Measurements from ENCODE around the gene MBLAC2.

Gene MBLAC2

GRCh38 chr5:90446961-90447360 is 27.6 kb downstream of the MBLAC2 start:
- no peak for DNase-seq

DNA sequence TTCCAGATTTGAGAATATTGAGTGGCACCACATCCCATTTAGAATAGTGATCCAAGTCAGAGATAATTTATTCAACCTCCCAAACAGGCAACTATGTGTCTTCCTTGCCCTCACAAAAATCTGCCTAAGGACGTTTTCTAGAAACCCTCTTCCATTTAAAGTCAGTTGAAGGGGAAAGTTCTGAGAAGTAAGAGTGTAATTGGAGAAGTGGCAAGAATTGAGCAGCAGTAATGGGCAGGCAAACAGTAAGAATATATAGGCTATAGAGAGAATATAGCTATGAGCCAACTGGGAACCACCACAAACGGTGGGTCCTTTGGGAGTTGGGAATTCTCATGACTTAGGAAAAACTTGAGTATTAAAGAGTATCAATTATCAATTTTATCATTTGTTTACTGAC is 33.9 kb downstream of the MBLAC2 start:
- DNase-seq: no peak

- DNase-seq: no peak
These were observed 36.5 kb downstream of the MBLAC2 start for GRCh38 chr5:90438100-90438499.

DNA sequence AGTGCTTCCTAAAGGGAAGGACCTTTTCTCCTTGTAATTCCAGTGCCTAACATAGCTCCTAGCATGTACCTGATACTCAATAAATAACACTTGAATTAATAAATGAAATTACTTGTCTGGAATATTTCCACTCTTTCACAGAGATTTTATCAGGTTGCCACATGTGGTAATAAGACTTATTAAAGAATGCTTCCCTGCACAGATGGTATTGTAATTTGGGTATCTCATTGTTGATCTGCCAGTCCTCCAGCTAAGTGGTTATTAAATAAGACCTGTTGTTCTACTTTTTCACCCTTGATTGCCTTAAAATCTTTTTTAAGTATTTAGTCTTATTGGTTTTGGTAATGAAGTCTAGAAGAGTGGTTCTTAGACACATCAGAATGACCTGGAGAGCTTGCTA is 36.9 kb downstream of the MBLAC2 start:
- DNase-seq: no peak

DNA sequence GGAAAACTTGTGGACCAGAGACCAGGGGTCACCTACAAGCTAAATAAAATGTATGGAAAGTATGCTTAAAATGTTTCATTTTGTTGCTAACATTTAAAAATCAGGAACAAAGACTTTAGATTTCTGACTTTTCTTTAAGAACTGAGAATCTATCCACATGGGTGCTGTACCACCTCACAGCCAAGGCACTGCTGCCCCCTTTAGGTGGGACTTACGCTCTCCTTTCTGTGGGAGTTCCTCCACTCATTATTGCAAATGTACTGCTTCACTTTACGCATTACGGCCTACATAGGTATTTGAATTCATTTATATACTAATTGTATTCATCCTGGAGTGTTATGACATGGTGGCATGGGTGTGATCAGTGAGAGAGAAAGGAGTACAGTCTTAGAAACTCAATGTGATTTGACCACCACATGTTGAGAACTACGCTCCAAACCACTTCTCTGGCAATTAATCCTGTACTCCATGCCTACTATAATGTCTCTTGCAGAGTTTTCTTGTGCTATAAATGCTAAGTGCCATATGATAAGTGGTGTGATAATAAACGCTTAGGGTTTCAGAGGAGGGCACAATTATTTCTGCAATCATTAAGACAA is 40.4 kb downstream of the MBLAC2 start:
- no peak for DNase-seq

- DNase-seq: no peak
These were observed 50.3 kb downstream of the MBLAC2 start for GRCh38 chr5:90424245-90424644.

GRCh38 chr5:90421136-90421535 is 53.4 kb downstream of the MBLAC2 start:
- no peak for DNase-seq

DNA sequence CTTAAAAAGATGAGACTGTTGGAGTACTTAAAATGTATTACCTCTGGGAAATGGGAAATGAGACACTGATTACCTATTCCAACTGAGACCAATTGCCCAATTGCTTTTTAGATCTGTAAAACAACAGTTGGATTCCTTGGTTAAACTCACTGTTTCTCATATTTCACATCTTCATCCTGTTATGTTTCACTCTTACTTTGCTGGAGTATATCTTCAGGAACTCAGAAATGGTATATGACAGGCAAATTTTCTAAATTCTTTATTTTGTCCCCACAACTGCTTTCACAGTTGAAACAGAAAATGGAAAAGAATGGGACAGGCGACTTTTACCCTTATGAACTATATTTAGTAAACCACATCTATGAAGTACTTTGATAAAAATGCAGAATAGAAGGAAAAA is 56.4 kb downstream of the MBLAC2 start:
- DNase-seq: no peak

- peak; percentile 59 for DNase-seq
These were observed 64.3 kb downstream of the MBLAC2 start for GRCh38 chr5:90410178-90410762.

DNA sequence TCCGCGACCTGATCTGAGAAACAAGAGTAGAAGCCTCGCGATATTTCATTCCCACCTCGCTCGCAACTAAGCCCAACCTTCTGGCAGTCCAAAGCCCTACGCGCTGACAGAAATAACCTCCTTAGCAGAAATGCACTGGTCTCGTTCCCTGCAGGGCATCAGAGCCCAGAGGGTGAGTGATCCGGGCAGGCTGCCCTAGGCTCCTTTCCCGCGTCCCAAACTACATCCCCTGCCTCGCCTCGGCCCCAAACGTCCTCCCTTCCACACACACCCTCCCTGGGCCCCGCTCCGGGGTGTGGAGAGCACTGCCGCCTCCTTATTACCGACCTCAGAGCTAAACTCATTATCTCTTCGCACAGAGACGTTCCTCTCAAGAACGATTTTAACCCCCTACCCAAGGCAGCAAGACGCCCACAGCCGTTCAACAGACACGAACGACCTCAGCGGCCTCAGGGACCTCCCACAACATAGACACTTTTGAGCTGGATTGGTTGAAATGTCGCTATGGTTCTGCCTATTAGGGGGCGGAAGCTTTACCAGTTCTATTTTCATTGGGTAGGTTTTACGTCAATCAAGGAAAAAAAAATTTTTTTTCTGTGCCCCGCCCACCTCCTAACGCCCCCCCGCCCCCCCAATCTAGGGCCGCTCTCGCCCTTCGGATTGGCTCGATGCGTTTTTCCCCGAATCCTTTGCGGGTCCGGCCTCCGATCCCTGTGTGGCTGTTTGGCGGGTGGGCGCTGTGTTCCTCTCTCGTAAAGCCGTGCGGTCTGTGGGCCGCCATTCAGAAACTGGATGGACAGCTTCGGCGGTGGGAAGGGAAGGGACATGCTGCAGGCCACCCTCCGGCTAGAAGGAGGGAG is 65.0 kb downstream of the MBLAC2 start, which contains the start of gene CETN3:
Gene CETN3 (minus strand): TSS at position 439 of the 860 bp plus-strand sequence. CDS start 95 bp downstream, at position 344.
- DNase-seq: peak; percentile 94

DNA sequence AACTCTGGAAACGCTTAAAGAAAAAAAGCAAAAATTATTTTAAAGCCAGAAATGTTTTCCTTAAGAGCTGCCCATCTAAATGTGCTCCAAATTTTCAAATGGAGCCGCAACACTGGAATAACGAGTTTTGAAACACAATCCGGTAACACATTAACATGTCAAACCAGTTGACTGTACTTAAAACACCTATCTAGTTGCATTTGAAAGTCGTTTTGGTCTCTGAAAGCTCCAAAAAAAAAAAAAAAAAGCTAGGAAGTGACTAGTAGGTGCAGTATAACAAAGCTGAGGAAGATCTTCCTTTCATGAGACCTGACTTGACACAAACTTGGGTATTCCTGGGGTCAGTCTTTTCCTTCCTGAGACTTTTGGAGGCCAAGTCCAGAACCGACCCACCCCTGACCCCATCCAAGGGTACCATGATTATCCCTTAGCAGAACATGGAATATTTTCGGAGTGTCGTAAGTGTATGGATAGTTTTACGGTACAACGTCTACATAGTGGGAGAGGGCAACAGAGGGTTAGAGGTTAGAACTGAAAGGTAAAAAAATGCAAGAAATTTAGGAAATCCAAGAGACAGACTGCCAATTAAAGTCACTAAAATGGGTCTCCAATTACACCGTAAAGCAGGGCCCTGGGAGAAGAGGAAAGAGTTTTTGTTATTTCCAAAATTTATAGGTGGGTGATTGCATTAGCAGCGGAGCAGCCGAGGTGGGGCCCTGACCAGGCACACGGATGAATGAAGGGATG is 65.8 kb downstream of the MBLAC2 start:
- peak; percentile 62 for DNase-seq

Measured in NCI-H2227 treated with DMSO at 0.1 percent for 48 hours (cell line).